ENCODE results near the gene WNK4.

Gene WNK4

GRCh38 chr17:42784811-42785592, 4.6 kb downstream of the WNK4 start:
- Histone ChIP-seq H3K27me3 (ENCODE audit: control insufficient read depth in 1 of 2, insufficient read depth in 2 of 2, low read length in 2 of 2) (peaks cover 66 to 78% of the 10 kb centered on the region in 2 donors), H3K36me3 (ENCODE audit: insufficient read depth, low read length) (no peaks in the 10 kb centered on the region), H3K4me3 (ENCODE audit: low read depth in 1 of 2, low read length in 2 of 2) (no peak overlapping the region), H3K27ac (ENCODE audit: low read depth, low read length) (no peak overlapping the region), H3K4me1 (ENCODE audit: insufficient read depth, low read length) (peaks cover 6% of the 10 kb centered on the region), H3K9me3 (ENCODE audit: low read length) (no peaks in the 10 kb centered on the region), H3K9ac (ENCODE audit: low read length) (no peak overlapping the region)

- H3K4me3 ChIP-seq (ENCODE audit: low read depth in 1 of 2, low read length in 2 of 2): no peak overlapping the region
- no peak overlapping the region for H3K9ac ChIP-seq (ENCODE audit: low read length)
Measured at GRCh38 chr17:42787266-42787665, 6.9 kb downstream of the WNK4 start.

GRCh38 chr17:42791948-42792347, 11.5 kb downstream of the WNK4 start:
- H3K4me3 ChIP-seq (ENCODE audit: low read depth in 1 of 2, low read length in 2 of 2): no peak overlapping the region
- H3K9ac ChIP-seq (ENCODE audit: low read length): no peak overlapping the region
- H3K27me3 ChIP-seq (ENCODE audit: control insufficient read depth in 1 of 2, insufficient read depth in 2 of 2, low read length in 2 of 2): peaks cover 7 to 13% of the 10 kb centered on the region in 2 donors
- no peaks in the 10 kb centered on the region for H3K9me3 ChIP-seq (ENCODE audit: low read length)
- H3K4me1 ChIP-seq (ENCODE audit: insufficient read depth, low read length): peaks cover 5% of the 10 kb centered on the region
- peaks cover 16% of the 10 kb centered on the region for H3K36me3 ChIP-seq (ENCODE audit: insufficient read depth, low read length)
- no peak overlapping the region for H3K27ac ChIP-seq (ENCODE audit: low read depth, low read length)

More at GRCh38 chr17:42787266-42787665, 6.9 kb downstream of the WNK4 start:
- no peak overlapping the region for H3K27ac ChIP-seq (ENCODE audit: low read depth, low read length)
- H3K36me3 ChIP-seq (ENCODE audit: insufficient read depth, low read length): no peaks in the 10 kb centered on the region
- H3K4me1 ChIP-seq (ENCODE audit: insufficient read depth, low read length): no peaks in the 10 kb centered on the region
- H3K9me3 ChIP-seq (ENCODE audit: low read length): no peaks in the 10 kb centered on the region
- H3K27me3 ChIP-seq (ENCODE audit: control insufficient read depth in 1 of 2, insufficient read depth in 2 of 2, low read length in 2 of 2): peaks cover 54 to 59% of the 10 kb centered on the region in 2 donors

GRCh38 chr17:42792545-42792944, 12.1 kb downstream of the WNK4 start:
- H3K9me3 ChIP-seq (ENCODE audit: low read length): no peaks in the 10 kb centered on the region
- peaks cover 1 to 7% of the 10 kb centered on the region in 2 donors for H3K27me3 ChIP-seq (ENCODE audit: control insufficient read depth in 1 of 2, insufficient read depth in 2 of 2, low read length in 2 of 2)
- H3K4me1 ChIP-seq (ENCODE audit: insufficient read depth, low read length): peaks cover 11% of the 10 kb centered on the region
- H3K9ac ChIP-seq (ENCODE audit: low read length): no peak overlapping the region
- no peak overlapping the region for H3K4me3 ChIP-seq (ENCODE audit: low read depth in 1 of 2, low read length in 2 of 2)
- H3K27ac ChIP-seq (ENCODE audit: low read depth, low read length): no peak overlapping the region
- peaks cover 16% of the 10 kb centered on the region for H3K36me3 ChIP-seq (ENCODE audit: insufficient read depth, low read length)

GRCh38 chr17:42795061-42795460, 14.7 kb downstream of the WNK4 start:
- Histone ChIP-seq H3K4me3 (ENCODE audit: low read depth in 1 of 2, low read length in 2 of 2) (no peak overlapping the region), H3K9me3 (ENCODE audit: low read length) (no peaks in the 10 kb centered on the region), H3K36me3 (ENCODE audit: insufficient read depth, low read length) (peaks cover 16% of the 10 kb centered on the region), H3K9ac (ENCODE audit: low read length) (no peak overlapping the region), H3K27ac (ENCODE audit: low read depth, low read length) (no peak overlapping the region), H3K4me1 (ENCODE audit: insufficient read depth, low read length) (peaks cover 21% of the 10 kb centered on the region), H3K27me3 (ENCODE audit: control insufficient read depth in 1 of 2, insufficient read depth in 2 of 2, low read length in 2 of 2) (no peaks in the 10 kb centered on the region)

DNA sequence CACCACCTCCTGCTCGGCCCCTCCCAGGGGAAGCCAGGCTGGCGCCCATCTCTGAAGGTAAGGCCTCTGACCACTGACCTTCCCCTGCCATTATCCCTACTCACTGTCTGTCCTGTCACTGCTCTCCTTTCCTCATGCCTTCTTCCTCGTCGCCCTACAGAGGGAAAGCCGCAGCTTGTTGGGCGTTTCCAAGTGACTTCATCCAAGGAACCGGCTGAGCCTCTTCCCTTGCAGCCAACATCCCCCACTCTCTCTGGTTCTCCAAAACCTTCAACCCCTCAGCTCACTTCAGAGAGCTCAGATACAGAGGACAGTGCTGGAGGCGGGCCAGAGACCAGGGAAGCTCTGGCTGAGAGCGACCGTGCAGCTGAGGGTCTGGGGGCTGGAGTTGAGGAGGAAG, 15.1 kb downstream of the WNK4 start:
- H3K4me1 ChIP-seq (ENCODE audit: insufficient read depth, low read length): peaks cover 21% of the 10 kb centered on the region
- H3K27ac ChIP-seq (ENCODE audit: low read depth, low read length): no peak overlapping the region
- H3K9ac ChIP-seq (ENCODE audit: low read length): no peak overlapping the region
- no peaks in the 10 kb centered on the region for H3K27me3 ChIP-seq (ENCODE audit: control insufficient read depth in 1 of 2, insufficient read depth in 2 of 2, low read length in 2 of 2)
- H3K4me3 ChIP-seq (ENCODE audit: low read depth in 1 of 2, low read length in 2 of 2): no peak overlapping the region
- no peaks in the 10 kb centered on the region for H3K9me3 ChIP-seq (ENCODE audit: low read length)
- H3K36me3 ChIP-seq (ENCODE audit: insufficient read depth, low read length): peaks cover 16% of the 10 kb centered on the region

DNA sequence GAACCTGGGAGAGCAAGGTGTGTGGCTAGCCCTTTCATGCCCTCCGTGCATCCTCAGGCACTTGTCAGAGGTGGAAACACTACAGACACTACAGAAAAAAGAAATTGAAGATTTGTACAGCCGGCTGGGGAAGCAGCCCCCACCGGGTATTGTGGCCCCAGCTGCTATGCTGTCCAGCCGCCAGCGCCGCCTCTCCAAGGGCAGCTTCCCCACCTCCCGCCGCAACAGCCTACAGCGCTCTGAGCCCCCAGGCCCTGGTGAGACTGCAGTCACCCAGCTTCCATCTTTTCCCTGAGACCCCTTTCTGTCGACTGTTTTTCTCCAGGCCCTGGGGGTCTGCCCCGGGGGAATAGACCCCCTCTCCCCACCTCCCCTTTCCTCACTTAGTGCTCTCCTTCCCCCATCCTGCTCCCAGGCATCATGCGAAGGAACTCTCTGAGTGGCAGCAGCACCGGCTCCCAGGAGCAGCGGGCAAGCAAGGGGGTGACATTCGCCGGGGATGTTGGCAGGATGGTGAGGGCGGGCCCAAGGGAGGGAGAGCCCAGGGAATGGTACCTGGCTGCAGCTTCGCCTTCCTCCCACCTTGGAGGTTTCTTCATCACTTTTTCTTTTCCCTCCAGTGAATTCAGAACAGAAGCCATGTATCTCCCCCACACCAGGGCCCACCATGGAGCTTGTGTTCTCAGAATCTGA, 15.8 kb downstream of the WNK4 start:
- no peaks in the 10 kb centered on the region for H3K9me3 ChIP-seq (ENCODE audit: low read length)
- H3K27ac ChIP-seq (ENCODE audit: low read depth, low read length): no peak overlapping the region
- no peak overlapping the region for H3K9ac ChIP-seq (ENCODE audit: low read length)
- peaks cover 21% of the 10 kb centered on the region for H3K4me1 ChIP-seq (ENCODE audit: insufficient read depth, low read length)
- no peak overlapping the region for H3K4me3 ChIP-seq (ENCODE audit: low read depth in 1 of 2, low read length in 2 of 2)
- no peaks in the 10 kb centered on the region for H3K27me3 ChIP-seq (ENCODE audit: control insufficient read depth in 1 of 2, insufficient read depth in 2 of 2, low read length in 2 of 2)
- peaks cover 16% of the 10 kb centered on the region for H3K36me3 ChIP-seq (ENCODE audit: insufficient read depth, low read length)

- Histone ChIP-seq H3K4me1 (ENCODE audit: insufficient read depth, low read length) (peaks cover 21% of the 10 kb centered on the region), H3K9ac (ENCODE audit: low read length) (peak overlapping the region; percentile 88), H3K27ac (ENCODE audit: low read depth, low read length) (no peak overlapping the region), H3K4me3 (ENCODE audit: low read depth in 1 of 2, low read length in 2 of 2) (peak overlapping the region; percentile 89 to 95), H3K36me3 (ENCODE audit: insufficient read depth, low read length) (peaks cover 16% of the 10 kb centered on the region), H3K27me3 (ENCODE audit: control insufficient read depth in 1 of 2, insufficient read depth in 2 of 2, low read length in 2 of 2) (no peaks in the 10 kb centered on the region), H3K9me3 (ENCODE audit: low read length) (no peaks in the 10 kb centered on the region)
Measured at GRCh38 chr17:42797067-42798007, 16.9 kb downstream of the WNK4 start.

DNA sequence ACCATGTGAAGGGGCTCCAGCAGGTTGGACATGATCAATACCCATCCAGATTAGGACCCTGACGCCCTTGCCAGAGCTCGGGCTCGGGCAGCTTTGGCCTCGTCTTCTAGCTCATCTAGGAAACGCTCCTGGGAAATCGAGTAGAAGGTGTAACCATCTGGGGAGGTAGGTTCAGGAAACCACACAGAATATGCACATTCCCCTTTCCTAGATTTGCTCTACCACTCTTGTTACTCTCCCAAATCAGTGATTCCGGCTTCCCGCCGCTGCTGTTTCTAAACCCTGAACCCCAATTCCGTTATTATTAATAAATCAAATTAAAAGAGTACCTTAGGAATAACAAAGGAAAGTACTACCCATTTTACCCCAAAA, 17.6 kb downstream of the WNK4 start:
- Histone ChIP-seq H3K27ac (ENCODE audit: low read depth, low read length) (peak overlapping the region; percentile 82), H3K27me3 (ENCODE audit: control insufficient read depth in 1 of 2, insufficient read depth in 2 of 2, low read length in 2 of 2) (no peaks in the 10 kb centered on the region), H3K36me3 (ENCODE audit: insufficient read depth, low read length) (peaks cover 16% of the 10 kb centered on the region), H3K4me1 (ENCODE audit: insufficient read depth, low read length) (peaks cover 21% of the 10 kb centered on the region), H3K9me3 (ENCODE audit: low read length) (no peaks in the 10 kb centered on the region), H3K9ac (ENCODE audit: low read length) (peak overlapping the region; percentile 88), H3K4me3 (ENCODE audit: low read depth in 1 of 2, low read length in 2 of 2) (peak overlapping the region; percentile 89 to 95)

GRCh38 chr17:42798383-42799380, 18.3 kb downstream of the WNK4 start, which contains the start of the genes CNTD1 and COA3:
Gene CNTD1, plus strand, starts transcription at chr17:42798861. Its CDS starts 207 bp downstream, at chr17:42799068.
Gene COA3, minus strand, starts transcription at chr17:42798704. Its CDS starts 23 bp downstream, at chr17:42798681.
- H3K36me3 ChIP-seq (ENCODE audit: insufficient read depth, low read length): peaks cover 16% of the 10 kb centered on the region
- H3K27ac ChIP-seq (ENCODE audit: low read depth, low read length): peak within 1 kb of the TSS; percentile 82
- no peaks in the 10 kb centered on the region for H3K9me3 ChIP-seq (ENCODE audit: low read length)
- H3K4me3 ChIP-seq (ENCODE audit: low read depth in 1 of 2, low read length in 2 of 2): peak within 1 kb of the TSS; percentile 89 to 95
- no peaks in the 10 kb centered on the region for H3K27me3 ChIP-seq (ENCODE audit: control insufficient read depth in 1 of 2, insufficient read depth in 2 of 2, low read length in 2 of 2)
- peaks cover 21% of the 10 kb centered on the region for H3K4me1 ChIP-seq (ENCODE audit: insufficient read depth, low read length)
- H3K9ac ChIP-seq (ENCODE audit: low read length): peak within 1 kb of the TSS; percentile 88

Measured in muscle layer of colon (tissue), 2 donors.